Measurements from ENCODE around the gene IL19.

DNA sequence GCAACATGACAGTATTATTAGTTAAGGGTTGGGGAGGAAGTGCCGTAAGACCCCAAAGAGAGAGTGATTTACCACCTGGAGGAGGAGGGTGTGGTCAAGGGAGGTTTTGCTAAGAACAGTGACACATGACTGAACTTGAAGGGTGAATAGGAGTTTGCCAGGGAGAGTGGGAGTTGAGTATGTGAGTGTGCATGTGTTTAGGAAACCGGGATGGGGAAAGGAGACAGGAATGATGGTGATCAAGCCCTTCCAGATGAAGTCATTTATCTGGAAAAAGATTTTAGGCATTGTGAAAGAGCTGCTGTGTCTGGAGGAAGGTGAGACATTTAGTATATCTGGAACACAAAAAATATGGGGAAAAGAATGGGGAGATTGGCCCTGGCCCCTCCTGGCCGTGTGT is 29.8 kb downstream of the IL19 start:
- TF ChIP-seq, protein P1, sequence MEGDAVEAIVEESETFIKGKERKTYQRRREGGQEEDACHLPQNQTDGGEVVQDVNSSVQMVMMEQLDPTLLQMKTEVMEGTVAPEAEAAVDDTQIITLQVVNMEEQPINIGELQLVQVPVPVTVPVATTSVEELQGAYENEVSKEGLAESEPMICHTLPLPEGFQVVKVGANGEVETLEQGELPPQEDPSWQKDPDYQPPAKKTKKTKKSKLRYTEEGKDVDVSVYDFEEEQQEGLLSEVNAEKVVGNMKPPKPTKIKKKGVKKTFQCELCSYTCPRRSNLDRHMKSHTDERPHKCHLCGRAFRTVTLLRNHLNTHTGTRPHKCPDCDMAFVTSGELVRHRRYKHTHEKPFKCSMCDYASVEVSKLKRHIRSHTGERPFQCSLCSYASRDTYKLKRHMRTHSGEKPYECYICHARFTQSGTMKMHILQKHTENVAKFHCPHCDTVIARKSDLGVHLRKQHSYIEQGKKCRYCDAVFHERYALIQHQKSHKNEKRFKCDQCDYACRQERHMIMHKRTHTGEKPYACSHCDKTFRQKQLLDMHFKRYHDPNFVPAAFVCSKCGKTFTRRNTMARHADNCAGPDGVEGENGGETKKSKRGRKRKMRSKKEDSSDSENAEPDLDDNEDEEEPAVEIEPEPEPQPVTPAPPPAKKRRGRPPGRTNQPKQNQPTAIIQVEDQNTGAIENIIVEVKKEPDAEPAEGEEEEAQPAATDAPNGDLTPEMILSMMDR (IDR thresholded peaks at IDR 0.05), result no peak
- no peak for TF ChIP-seq POLR2A (IDR thresholded peaks at IDR 0.05)
